NCI-H69 (cell line): Measurements from ENCODE around the gene C17orf50.
A peak's percentile ranks its signal among the peaks of the same experiment; 100 is the strongest.
"Not testable (repeated sequence)": the region's sequence is repeated elsewhere in the genome, so short reads cannot be mapped to it uniquely, and the experiment has no call there.

Experiments
- DNase-seq: peaks from one replicate; lab custom pipeline; 2025; lab: John Stamatoyannopoulos, UW

Gene C17orf50

DNA sequence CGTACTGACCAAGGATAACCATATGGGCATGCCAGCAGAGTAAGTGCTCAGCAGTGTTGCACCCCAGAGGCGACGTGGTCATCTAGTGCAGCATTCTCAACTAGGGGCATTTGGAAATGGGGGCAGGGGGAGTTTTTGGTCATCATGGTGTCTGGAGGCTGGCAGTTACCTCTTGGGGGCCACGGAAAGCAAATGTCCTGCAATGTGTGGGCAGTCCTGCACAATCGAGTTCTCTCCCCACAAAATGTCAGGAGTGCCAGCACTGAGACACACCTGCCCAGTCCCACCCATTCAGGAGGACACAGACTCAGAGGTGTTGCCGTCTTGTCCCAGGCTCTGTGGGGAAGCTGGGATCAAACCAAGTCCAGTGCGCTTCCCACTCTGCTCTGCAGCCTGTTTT, 26.3 kb upstream of the C17orf50 start:
- no peak for DNase-seq

DNA sequence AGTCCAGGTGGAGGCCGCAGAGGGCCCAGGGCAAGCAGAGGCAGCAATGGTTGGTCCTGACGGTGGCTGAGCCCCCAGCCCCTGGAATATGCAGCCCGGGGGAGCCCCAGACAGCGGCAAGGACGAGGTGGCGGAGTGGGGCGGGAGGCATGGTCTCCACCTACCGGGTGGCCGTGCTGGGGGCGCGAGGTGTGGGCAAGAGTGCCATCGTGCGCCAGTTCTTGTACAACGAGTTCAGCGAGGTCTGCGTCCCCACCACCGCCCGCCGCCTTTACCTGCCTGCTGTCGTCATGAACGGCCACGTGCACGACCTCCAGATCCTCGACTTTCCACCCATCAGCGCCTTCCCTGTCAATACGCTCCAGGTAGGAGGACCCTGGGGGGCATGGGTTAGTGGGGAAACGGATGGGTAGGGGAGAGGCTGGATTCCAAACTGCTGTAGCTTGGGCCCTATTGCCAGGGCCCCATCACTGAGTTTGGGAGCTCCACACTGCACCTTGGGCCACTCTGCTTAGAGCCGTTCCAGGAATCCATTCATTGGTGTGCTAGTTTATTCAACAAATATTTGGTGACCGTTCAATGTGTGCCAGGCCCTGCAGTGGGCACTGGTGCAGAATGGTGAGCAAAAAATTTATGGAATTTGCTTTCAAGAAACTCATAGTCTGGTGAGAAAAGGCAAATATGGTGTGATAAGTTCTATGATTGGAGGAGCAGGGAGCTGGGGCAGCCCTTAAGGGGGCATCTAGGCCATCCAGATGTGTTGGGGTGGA, 25.5 kb upstream of the C17orf50 start:
- DNase-seq: no peak

DNA sequence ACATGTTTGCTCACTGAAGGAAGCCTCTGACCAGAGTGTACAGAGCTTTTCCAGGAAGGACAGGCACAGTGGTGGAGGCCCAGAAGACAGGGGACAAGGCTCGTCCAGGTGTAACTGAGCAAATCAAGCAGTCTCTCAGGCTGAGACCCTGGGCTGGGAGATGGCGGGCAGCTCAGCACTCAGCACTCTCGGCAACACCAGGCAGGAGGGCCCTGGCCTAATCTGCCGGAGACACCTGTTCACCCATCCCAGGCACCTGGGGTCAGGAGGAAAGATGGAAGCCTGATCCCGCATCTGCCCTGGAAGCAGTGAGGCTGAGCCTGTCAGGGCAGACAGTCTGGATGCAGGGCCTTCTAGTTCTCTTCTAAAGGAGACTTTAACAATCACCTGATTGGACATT, 24.5 kb upstream of the C17orf50 start:
- DNase-seq: no peak

DNA sequence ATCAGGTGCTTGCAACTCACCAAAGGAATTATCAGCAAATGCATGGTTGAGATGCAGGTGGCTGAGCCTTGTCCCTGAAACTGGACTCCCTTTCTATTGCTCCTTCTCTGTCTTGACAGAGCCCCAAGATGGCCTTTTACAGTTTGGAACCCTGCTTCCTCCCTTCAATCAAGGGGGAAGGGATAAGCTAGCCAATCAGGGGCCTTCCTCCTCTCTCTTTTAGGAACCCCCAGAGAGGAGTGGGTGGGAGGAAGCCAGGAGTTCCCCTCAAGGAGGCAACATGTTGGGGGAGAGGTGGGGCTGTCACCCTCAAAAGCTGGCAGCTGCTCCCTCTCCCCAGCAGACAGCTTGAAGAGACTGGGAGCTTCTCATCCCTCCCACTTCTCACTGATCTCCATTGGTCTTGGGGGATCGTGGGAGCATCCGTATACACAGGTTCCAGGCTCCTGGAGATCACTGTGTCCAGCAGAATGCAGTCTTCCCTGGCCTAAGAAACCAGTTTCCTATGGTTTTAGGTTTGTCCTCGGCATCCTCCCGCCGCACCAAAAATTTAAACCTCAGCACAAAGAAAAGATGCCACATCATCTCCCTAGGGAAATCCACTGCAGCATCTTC, 22.1 kb upstream of the C17orf50 start:
- DNase-seq: no peak

DNA sequence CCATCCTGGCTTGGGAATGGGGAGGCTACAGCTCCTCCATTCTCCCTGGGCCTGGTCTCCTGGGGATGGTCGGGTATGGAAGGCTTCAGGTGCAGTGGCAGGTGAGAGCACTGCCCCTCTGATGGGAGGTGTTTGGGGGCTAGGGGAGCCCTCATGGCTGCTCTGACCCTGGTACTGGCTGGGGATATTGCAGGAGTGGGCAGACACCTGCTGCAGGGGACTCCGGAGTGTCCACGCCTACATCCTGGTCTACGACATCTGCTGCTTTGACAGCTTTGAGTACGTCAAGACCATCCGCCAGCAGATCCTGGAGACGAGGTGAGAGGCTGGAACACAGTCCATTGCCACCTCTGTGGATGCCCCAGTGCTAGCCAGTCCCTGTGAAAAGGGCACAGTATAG, 20.5 kb upstream of the C17orf50 start:
- DNase-seq: no peak

DNA sequence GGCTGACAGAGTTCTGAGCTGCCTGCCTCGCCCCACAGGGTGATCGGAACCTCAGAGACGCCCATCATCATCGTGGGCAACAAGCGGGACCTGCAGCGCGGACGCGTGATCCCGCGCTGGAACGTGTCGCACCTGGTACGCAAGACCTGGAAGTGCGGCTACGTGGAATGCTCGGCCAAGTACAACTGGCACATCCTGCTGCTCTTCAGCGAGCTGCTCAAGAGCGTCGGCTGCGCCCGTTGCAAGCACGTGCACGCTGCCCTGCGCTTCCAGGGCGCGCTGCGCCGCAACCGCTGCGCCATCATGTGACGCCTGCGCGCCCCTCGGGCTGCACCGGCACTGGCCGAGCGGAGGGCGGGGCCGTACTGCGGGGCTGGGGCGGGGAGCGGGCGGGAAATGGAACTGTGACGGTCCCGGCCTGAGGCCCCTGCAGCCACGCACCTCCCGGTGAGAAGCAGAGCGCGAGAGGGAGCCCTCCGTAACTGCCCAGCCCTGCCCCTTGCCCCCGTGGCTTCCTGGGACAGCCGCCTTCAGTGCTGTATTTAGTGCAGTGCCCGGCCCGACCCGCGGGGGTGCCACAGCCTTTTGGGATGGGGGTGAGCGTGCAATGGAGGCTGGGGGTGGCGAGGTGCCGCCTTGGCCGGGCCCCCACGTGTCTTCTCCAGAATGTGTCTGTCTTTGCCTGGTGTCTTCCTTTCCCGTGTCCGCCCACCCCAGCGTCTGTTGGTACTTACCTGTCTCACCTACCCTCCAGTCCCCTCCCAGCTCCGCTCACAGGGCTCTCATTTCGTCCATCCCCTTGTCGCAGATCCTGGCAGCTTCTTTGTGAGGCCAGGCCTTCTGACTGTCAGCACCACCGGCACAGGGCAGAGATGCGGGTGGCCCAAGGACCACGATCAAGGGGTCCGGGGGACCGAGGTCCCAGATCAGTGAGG, 19.4 kb upstream of the C17orf50 start:
- peak; percentile 87 for DNase-seq

DNA sequence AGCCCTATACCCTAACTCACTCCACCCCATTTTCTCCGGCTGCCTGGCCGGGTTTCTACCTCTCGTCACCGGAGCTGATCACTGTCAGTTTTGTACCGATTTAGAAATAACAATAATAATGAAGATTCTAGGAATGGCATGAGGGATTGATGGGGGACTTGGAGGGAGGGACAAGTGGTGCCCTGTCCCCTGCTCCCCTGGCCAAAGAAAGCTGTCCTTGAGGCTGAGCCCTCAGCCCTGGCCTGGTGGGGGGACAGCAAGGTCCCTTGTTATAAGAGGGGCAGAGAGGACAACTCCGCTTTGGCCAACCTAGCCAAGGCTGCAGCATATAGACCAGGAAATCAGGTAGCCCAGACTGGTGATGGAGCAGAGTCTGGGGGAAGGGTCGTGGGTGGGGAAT, 18.2 kb upstream of the C17orf50 start:
- DNase-seq: no peak

DNA sequence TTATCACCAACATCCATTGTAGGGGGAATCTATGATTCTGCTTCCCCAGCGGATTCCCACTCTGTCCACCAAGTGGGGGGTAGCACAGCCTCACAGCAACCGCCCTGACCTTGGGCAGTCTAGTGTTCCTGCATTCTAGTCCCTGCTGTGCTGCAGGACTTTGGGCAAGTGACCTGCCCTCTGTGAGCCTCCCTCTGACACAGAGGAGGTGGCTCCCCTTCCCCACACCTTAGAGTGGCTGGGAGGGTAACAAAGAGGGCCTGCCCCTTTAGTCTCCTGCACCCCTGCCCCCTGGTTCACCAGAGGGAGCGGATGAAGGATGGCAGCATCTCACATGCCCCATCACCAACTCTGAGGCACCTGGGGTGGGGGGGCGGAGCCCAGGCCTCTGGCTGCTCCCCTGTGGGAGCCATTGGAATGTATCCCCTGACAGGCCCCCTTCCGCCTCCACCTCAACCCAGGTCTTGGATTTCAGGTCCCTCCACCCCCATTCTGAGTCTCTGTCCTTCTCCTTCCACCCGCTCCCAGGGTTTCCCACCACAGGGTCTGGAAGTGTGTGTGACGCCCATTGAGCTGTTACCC, 17.7 kb upstream of the C17orf50 start:
- no peak for DNase-seq

DNA sequence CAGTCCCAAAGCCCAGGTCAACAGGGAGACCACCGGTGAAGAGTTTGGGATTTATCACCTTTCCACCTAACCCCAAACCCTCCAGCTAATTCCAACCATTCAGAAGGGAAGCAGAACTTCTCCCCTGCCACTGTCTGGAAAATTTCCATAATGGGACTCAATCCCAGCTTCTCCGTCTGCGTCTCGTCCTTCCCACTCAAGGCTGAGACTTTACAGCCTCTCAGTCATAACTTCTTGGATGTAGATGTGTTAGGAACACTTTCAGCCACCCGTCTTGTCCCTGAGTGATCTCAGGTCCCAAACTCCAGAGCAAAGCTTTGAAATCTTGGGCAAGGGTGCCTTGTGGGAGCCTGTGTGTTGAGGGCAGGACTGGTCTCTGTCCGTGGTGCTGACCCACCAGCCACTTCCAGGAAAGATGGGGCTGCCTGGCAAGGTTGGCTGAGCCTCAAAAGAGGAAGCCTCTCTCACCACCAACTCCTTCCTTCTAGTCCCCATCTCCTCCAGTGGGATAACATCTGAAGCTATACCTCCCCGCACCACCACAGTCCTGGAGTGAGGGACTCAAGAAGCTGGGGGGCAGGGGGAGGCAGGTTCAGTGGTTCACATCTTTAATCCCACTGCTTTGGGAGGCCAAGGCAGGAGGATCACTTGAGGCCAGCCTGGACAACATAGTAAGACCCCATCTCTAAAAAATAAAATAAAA, 16.9 kb upstream of the C17orf50 start:
- DNase-seq: peak; percentile 23

DNA sequence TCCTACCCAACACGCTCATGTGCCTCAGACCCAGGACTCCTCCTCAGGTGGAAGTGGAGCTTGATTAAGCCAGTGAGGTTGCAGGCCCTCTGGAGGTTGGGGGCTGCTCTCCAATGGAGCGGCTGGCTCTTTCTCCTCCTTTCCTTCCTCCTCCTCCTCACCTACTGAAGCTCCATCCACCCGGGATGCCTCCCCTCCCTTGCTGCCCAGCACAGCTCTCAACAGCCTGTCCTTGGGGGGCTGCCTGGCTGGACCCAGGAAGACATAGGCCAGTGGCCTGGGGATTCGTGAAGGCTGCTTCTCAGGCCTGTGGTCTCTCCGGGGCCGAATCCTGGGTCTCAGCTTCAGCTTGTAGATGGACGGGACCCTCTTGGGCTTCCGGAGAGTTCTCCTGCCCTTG, 15.9 kb upstream of the C17orf50 start:
- DNase-seq: no peak

DNA sequence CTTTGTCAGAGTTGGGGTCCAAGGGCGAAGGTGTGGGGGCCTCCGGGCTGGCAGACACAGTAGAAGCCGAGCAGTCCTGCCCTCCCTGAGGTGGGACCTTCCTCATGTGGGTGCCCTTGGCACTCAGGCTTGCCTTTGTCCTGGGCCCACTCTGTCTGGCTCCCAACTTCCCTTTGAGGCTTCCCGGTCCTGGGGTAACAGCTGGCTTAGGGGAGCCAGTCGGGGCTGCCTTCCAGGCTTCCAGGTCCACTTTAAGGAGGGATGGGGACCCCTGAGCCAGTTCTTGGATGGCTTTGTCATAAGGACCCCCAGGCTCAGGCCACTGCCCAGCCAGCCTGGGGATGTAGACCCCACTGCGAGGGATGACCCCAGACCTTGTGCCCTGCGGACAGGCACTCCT, 15.4 kb upstream of the C17orf50 start:
- DNase-seq: no peak

DNA sequence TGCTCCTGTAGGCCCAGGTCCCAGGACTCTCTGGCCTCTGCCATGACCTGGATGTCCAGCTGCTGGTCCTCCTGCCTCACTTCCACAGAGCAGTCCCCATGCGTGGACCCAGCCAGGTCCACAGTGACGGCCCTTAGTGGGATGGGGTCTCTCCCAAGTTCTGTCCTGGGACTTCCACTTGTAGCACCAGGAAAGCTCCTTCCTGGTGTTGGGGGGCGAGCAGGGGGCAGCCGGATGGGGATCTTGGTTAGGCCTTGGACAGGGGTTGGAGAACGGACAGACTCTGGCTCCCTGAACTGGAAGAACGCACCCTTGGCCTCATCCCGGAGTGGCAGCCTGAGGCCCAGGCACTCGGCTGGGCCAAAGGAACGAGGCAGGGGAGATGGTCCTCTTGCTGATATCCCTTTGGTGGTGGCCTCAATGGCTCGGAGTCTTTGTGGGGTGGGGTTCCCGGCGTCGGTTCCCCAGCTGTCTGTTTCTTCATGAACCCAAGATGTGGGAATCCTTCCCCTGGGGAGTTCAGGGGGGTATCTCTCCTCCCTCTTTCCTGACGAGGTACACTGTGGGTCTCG, 14.9 kb upstream of the C17orf50 start:
- DNase-seq: no peak

DNA sequence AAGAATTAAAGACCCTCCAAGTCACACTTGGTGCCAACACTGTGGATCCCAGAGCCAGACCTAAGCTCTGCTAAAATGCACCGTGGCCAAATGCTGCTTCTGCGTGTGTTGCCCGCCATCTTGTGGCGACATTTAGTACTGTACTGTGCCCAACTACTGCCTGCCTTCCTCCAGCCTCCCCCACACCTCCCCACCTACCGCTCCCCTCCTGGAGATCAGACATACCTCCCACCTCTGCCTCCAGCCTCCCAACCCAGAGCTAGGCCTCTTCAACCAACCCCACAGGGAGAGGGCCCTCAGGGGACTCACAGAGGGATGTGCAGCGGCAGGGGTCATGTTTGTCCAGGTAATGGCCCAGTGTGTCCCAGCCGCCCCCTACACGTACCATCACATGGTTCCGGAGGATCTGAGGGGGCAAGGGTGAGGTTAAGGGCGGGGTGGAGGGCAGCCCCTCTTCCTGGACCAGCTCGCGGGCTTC, 13.1 kb upstream of the C17orf50 start:
- DNase-seq: peak; percentile 88

DNA sequence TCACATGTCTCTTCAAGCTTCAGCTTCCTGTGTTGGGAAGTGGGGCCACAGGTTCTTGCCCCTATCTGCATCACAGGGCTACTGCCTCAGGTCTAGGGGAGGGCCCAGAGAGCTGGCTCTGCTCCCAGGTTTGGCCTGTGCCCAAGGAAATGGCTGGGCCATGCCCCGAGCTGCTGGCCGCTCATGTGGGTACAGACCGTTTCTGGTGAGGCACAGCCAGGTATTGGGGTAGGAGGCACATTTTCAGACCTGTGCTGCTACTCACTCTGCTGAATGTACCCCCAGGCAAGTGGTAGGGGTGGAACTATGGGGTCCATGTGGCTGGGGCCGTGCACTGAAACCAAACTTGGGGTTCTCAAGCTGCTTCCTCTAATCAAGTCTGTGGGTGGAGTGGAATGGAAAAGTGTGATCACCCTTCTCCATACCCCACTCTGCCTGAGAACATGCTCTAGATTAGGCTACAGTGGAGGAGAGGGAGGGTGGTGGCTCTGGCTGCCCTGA, 12.3 kb upstream of the C17orf50 start:
- peak; percentile 58 for DNase-seq

DNA sequence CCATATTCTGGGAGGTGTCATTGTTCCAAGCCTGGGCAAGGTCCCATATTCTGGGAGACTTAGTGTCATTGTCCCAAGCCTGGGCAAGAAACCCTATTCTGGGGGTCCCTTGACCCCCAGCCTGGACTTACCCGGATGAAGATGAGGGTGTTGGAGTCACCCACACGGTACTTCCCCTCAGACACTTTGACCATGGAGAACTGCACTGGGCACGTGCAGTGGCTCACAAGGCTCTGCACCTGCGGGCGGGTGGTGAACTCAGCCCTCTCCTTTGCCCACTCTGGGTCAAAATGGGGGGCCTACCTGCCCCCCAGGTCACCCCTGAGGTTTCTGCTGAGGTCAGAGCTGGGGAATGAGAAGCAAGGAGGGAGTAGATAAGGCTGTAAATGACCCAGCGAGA, 11.7 kb upstream of the C17orf50 start:
- DNase-seq: no peak

DNA sequence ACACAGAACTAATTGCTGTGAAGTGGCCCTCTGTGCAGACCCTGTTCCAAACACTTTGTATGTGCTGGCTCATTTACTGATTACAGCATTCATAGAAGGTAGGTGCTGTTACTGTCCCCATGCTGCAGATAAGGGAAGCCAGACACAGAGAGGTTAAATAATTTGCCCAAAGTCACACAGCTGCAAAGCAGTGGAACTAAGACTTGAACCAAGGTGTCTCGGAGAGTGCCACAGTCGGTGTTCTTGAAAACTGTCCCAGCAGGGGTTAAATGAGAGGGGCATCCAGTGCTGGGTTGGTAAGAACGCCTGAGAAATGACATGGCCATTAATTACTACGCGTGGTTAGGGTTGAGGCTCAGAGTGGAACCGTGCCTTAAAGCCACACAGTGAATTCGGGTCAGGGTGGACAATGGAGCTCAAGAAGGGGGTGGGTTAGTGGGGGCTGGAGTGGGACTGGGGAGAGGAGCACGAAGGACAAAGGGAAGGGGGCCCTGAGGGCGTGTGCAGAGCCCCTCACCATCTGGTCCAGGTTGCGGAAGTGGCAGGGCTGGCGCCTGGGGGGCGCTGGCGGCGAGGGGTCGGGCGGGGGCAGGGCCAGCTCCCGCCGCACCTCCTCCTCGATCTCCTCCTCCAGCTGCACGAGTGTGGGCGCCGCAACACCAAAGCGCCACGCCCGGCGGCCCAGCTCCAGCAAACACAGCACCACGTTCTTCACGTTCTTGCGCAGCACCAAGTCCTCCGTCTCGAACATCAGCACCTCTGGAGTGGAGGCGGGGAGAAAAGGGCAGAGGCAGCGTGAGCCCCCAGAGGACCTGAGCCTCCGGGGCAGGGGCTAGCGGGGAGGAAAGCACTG, 10.9 kb upstream of the C17orf50 start:
- DNase-seq: peak; percentile 69

DNA sequence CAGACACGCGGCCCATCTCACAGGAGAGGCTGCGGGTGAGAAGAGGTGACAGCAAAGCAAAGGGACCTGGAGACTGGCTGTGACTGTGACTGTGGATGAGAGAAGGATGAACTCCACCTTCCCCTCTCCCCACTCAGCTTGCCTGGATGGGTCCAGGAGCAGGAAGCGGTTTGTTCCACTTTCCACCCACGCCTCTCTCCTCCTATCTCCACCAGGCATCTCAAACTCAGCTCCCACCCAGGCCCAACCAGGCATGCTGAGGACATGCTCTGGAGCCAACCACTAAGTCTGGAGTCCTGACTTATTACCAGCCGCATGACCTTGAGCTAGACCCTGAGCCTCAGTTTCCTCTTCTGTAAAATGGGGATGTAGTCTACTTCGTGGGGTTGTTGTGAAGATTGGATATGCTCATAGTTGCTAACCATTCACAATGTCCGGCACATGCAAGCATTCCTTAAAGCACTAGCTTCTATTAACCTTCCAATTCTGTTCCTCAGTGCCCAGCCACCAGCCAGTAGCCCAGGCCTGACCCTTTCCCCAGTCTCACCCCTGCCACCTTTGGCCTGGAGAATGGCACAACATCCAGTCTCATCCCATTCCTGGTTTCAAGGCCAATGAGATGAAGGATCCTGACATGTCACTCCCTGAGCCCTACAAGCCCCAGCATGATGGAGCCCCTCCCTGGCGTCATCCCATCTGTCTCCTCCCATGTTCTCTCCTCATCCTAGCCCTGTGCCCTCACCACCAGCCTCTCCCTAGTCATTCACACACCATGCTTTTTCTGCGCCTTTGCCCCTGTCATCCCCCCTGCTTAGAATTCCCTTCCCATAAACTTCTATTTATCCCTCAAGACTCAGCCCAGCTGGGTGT, 9.9 kb upstream of the C17orf50 start:
- DNase-seq: no peak

DNA sequence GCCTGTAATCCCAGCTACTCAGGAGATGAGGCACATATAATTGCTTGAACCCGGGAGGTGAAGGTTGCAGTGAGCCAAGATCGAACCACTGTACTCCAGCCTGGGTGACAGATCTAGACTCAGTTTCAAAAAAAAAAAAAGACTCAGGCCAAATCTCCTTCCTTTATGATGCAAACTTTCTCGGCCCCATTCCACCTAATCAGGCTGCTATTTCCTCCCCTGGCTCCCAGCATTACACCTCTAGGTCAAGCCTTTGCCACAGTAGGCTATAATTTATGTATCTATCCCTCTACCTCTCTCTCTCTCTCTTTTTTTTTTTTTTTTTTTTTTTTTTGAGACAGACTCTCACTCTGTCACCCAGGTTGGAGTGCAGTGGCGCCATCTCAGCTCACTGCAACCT, 9.1 kb upstream of the C17orf50 start:
- DNase-seq: not testable (repeated sequence)

DNA sequence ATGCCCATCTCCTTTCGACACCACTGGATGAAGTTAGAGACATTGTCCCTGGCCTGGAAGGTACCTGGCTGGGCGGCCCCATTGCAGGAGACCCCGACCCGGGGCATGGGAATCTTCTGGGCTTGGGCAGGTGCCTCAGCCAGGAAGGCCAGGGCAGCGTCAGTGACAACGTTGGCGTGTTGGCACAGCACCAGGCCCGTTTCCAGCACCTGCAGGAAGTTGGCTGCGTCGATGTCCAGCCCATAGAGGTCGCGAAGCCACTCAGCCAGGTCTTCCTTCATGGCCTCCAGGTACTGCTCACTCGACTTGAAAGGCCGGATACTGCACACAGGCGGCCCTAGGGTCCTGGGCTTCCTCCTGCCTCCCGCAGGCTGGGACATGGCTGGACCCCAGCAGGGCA, 8.2 kb upstream of the C17orf50 start:
- DNase-seq: peak; percentile 36
